GM21423 (cell line): Measurements from ENCODE around the gene CELF1.

Experiments
- ATAC-seq: cut with Tn5 transposase; IDR thresholded peaks from one replicate; pipeline ENCODE4 v1.9.1; 2021; ENCODE audit warnings: mild to moderate bottlenecking, moderate library complexity; ENCODE audit not compliant: unreplicated experiment

CELF1 gene

DNA sequence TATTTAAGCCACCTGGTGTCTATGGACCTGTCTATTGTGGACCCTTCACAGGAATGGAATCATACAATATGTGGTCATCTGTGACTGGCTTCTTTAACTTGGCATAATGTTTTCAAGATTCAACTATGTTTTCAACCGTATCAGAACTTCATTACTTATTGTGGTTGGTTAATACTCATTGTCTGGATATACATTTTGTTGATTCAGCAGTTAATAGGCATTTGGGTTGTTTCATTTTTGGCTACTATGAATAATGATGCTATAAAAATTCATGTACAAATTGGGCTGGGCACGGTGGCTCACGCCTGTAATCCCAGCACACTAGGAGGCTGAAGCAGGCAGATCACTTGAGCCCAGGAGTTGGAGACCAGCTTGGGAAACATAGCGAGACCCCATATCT is 101.5 kb downstream of the CELF1 start:
- ATAC-seq = no peak

DNA sequence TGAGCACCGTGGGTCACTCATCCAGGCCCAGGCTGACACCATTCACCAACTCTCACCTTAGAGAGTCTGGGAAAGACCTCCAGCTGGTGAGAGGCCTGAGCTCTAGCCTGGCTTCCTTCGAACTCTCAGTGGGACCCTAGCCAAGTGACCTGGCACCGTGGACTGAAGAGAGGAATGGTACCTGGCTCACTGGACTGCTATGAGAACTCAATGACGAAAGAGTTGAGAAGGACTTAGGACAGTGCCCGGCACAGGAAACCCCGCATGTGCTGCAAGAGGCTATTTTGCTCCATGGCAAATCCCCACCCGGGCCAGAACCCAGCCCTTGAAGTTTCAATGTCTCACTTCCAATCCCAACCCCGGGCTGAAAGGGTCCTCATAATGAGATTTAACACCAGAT is 103.4 kb downstream of the CELF1 start:
- ATAC-seq = no peak

- no peak for ATAC-seq
Measured at GRCh38 chr11:47448566-47449427, 104.1 kb downstream of the CELF1 start, which contains the start of gene RAPSN. TSS of gene RAPSN (minus strand) at chr11:47449136. CDS start at chr11:47448964, 172 bp downstream.

DNA sequence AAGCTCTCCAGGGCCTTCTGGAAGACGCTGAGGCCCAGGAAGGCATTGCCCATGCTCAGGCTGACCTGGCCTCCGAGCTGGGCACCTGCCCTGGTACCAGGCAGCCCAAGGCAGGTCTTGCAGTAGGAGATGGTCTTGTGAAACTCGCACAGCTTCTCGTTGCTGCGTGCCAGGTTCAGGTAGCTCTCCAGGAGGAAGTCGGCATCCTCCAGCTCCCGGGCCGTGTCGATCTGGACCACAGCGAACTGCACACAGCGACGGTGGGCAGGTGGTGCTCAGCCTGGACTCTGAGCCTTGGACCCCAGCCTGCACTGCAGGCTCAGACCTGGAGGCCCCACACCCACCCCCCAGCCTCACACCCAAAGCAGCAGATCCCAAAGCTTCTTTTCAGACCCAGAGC is 105.0 kb downstream of the CELF1 start:
- no peak for ATAC-seq

- no peak for ATAC-seq
Measured at GRCh38 chr11:47446833-47447232, 106.1 kb downstream of the CELF1 start.

DNA sequence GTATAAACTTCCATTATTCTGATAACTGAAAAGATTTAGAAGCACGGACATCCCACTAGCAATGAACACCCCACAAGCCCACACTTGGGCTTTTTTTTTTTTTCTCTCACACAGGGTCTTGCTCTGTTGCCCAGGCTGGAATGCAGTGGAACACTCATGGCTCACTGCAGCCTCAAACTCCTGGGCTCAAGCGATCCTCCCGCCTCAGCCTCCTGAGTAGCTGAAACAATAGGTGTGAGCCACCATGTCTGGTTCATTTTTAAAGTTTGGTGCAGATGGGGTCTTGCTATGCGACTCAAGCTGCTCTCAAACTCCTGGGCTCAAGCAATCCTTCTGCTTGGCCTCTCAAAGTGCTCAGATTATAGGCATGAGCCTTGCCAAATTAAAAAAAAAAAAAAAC is 107.1 kb downstream of the CELF1 start:
- no peak for ATAC-seq

GRCh38 chr11:47443817-47444216 is 109.1 kb downstream of the CELF1 start:
- ATAC-seq = no peak

DNA sequence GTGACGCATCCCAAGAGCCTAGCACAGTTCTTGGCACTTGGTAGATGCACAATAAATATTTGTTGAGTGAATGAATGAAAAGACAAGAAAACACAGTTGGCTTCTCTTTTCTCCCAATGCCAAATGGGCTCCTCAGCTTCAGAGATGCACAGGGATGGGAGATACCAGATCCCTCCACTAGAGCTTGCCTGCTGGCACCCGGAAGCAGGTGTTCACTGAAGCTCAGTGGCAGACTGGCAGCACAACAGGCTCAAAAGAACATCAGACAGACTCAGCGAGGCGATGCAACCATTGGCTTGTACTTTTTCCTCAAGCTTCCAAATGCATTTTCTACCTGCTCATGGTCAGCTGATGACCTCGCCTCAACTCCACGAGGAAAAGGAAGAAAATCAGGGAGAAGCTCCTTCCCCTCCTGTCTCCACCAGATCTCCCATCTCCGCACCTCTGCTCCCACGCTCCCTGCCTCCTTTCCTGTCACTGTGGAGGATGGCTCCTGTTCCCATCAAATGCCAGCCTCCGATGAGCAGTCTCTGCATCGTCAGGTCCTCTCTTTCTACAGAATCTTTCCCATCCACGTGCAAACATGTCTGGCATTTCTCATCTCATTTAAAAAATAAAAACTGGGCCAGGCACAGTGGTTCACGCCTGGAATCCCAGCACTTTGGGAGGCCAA is 109.8 kb downstream of the CELF1 start:
- ATAC-seq = no peak

GRCh38 chr11:47442514-47442913 is 110.4 kb downstream of the CELF1 start:
- no peak for ATAC-seq

DNA sequence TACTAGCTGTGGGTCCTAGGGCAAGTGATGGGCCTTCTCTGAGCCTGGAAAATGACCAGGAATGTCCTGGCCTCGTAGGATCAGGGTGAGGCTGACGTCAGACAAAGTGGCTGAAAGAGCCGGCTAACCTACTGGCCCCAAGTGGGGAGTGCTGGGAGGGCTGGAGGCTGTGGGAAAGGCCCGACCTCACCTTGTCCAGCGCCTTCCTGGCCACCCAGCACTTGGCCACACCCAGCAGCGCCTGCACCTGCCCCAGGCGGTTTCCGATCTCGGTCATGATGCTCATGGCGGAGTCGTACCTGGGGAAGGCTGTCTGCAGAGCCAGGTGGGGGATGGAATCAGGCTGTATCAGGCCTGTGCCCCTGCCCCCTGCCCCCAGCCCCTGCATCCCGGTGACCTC is 111.5 kb downstream of the CELF1 start:
- ATAC-seq = no peak

GRCh38 chr11:47440054-47440476 is 112.9 kb downstream of the CELF1 start:
- no peak for ATAC-seq

DNA sequence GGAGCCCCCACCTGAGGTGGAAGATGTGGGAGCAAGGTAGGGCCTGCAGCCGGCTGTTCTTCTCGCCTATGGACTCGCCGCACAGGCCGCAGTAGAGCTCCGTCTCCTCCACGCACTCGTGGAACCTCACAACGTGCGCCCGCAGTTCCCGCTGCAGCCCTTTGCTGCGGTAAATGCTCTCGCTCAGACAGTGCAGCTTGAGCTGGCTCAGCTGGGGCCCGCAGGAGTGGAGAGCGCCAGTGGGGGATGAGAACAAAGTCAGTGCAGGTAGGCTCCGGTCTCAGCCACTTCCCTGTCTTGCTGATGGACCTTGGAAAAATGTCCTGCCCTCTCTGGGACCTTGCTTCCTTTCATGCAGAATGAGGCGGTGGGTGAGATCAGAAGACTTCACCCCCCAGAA is 114.2 kb downstream of the CELF1 start:
- no peak for ATAC-seq

GRCh38 chr11:47437746-47438418 is 115.0 kb downstream of the CELF1 start:
- no peak for ATAC-seq

DNA sequence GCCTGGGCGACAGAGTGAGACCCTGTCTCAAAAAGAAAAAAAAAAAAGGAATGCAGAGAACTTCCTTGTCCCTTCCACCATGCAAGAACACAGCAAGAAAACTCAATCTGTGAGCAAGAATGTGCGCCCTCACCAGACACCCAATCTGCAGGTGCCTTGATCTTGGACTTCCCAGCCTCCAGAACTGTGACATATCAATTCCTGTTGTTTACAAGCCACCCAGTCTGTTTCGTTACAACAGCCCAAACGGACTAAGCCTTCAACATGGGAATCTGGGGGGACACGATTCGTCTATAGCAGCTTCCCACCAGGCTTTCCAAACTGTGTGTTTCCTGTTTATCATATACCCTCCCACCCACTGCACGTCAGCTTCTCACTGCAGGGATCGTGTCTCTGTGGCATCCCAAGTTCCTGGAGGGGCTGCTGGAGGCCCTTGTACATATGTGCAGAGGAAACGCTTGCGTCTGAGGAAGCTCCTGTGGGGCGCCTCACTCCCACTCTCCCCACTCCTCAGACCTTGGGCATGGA is 115.7 kb downstream of the CELF1 start:
- no peak for ATAC-seq

DNA sequence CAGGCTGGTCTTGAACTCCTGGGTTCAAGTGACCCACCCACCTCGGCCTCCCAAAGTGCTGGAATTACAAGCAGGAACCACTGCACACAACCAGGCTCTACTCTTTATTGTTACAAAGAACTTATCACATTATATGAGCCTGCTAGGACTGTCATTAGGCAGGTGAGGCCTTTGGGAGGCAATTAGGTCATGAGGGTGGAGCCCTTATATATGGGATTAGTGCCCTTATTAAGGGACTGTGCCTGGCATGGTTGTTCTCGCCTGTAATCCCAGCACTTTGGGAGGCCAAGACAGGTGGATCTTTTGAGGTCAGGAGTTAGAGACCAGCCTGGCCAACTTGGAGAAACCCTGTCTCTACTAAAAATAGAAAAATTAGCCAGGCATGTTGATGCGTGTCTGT is 116.2 kb downstream of the CELF1 start:
- no peak for ATAC-seq

- no peak for ATAC-seq
Measured at GRCh38 chr11:47435687-47436086, 117.2 kb downstream of the CELF1 start.

DNA sequence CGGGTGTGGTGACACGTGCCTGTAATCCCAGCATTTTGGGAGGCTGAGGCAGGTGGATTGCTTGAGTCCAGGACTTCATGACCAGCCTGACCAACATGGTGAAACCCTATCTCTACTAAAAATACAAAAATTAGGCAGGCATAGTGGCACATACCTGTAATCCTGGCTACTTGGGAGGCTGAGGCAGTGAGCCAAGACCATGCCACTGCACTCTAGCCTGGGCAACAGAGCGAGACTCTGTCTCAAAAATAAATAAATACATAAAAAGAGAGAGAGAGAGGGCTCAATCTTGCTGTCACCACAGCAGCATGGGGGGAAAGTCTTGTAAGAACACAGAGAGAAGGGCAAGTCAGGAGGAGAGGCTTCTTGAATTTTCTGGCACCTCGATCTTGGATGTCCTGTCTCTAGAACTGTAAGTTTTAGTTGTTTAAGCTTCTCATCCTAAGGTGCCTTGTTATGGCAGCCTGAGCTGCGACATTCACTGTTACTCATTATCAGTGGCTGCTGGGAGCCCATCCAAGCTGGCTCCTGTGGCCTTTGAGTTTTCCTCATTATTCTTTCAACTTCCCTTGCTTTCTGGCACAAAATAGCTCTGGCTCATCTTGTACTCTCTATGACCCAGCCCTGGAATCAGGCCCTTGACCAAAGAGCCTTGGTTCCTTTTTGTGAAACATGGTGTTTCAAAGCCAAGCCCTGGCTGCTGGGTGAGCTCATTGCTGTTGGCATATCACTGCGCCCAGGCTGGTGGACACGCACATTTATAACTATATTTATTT is 118.7 kb downstream of the CELF1 start:
- no peak for ATAC-seq

- ATAC-seq = no peak
Measured at GRCh38 chr11:47433157-47433556, 119.8 kb downstream of the CELF1 start.

DNA sequence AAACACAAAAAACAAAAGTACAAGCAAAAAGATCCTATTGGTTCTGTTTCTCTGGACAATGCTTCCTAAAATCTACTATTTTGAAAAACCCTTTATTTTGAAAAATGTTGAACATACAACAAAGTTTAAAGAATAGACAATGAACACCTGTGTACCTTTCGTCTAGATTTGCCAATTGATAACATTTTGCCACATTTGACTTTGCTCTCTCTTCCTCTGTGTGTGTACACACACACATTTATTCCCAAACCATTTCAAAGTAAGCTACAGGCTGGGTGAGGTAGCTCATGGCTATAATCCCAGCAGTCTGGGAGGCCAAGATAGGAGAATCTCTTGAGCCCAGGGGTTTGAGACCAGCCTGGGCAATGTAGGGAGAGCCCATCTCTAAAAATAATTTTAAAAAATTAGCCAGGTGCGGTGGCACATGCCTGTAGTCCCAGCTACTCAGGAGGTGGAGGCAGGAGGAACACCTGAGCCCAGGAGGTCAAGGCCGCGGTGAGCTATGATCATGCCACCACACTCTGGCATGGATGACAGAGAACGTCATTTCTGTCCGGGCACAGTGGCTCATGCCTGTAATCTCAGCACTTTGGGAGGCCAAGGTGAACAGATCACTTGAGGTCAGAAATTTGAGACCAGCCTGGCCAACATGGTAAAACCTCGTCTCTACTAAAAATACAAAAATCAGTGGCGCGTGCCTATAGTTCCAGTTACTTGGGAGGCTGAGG is 121.4 kb downstream of the CELF1 start:
- ATAC-seq = no peak

GRCh38 chr11:47430524-47430923 is 122.4 kb downstream of the CELF1 start:
- no peak for ATAC-seq
